Activated naive CD4-positive, alpha-beta T cell treated with Interleukin-2 at 50 U/mL for 16 hours (primary cell): Measurements from ENCODE around the gene SERINC3.
"Not testable (repeated sequence)": the region's sequence is repeated elsewhere in the genome, so short reads cannot be mapped to it uniquely, and the experiment has no call there.

Source experiments
- DNase-seq: peaks from one replicate; pipeline ENCODE4 v3.0.0-alpha.2; 2020

SERINC3 gene

GRCh38 chr20:44521484-44522481, at the start of gene SERINC3:
Gene SERINC3 (minus strand): TSS chr20:44522070. CDS start chr20:44521951, 119 bp downstream.
- DNase-seq, result peak; percentile 97

GRCh38 chr20:44571362-44571988, 49.6 kb upstream of the SERINC3 start:
- DNase-seq, result no peak

GRCh38 chr20:44570367-44570766, 48.5 kb upstream of the SERINC3 start:
- no peak for DNase-seq

GRCh38 chr20:44566811-44567210, 44.9 kb upstream of the SERINC3 start:
- DNase-seq, result no peak

GRCh38 chr20:44566018-44566417, 44.1 kb upstream of the SERINC3 start:
- DNase-seq, result no peak

- DNase-seq, result no peak
These were observed 40.0 kb upstream of the SERINC3 start for GRCh38 chr20:44561876-44562275.

GRCh38 chr20:44560818-44561217, 38.9 kb upstream of the SERINC3 start:
- not testable (repeated sequence) for DNase-seq

GRCh38 chr20:44560229-44560628, 38.4 kb upstream of the SERINC3 start:
- DNase-seq, result no peak

- DNase-seq, result no peak
These were observed 37.4 kb upstream of the SERINC3 start for GRCh38 chr20:44559302-44559701.

GRCh38 chr20:44552950-44553908, 31.4 kb upstream of the SERINC3 start:
- no peak for DNase-seq

GRCh38 chr20:44552568-44552949, 30.7 kb upstream of the SERINC3 start:
- no peak for DNase-seq

- DNase-seq, result no peak
These were observed 30.2 kb upstream of the SERINC3 start for GRCh38 chr20:44552050-44552449.

- DNase-seq, result no peak
These were observed 27.3 kb upstream of the SERINC3 start for GRCh38 chr20:44549123-44549522.

- DNase-seq, result no peak
These were observed 25.5 kb upstream of the SERINC3 start for GRCh38 chr20:44547419-44547818.

- no peak for DNase-seq
These were observed 22.4 kb upstream of the SERINC3 start for GRCh38 chr20:44544263-44544662.

GRCh38 chr20:44543358-44543757, 21.5 kb upstream of the SERINC3 start:
- no peak for DNase-seq

- DNase-seq, result no peak
These were observed 21.0 kb upstream of the SERINC3 start for GRCh38 chr20:44542890-44543289.

- DNase-seq, result no peak
These were observed 20.1 kb upstream of the SERINC3 start for GRCh38 chr20:44541992-44542391.

GRCh38 chr20:44540834-44541233, 19.0 kb upstream of the SERINC3 start:
- no peak for DNase-seq

GRCh38 chr20:44537993-44538392, 16.1 kb upstream of the SERINC3 start:
- DNase-seq, result no peak

- no peak for DNase-seq
These were observed 14.3 kb upstream of the SERINC3 start for GRCh38 chr20:44536175-44536574.

- DNase-seq, result no peak
These were observed 12.1 kb upstream of the SERINC3 start for GRCh38 chr20:44533928-44534327.

GRCh38 chr20:44532981-44533331, 11.1 kb upstream of the SERINC3 start:
- DNase-seq, result no peak
